Peyer's patch (tissue), 4 donors: ENCODE data around the gene DNM3.

Experiments used
- POLR2A ChIP-seq, 2 donors: fragments of 450-650 bp; IDR thresholded peaks; one replicate each; pipeline ENCODE4 v1.5.1; 2017; ENCODE audit warnings: antibody characterized with exemption in 2 of 2, mild to moderate bottlenecking in 2 of 2, moderate library complexity in 2 of 2
- TF ChIP-seq, protein P1 (sequence below), 6 experiments: fragments of 450-650 bp in 4 of 6; fragments of 200-600 bp in 2 of 6; sonication (generic) in 1 of 6; IDR thresholded peaks; one replicate each; pipeline ENCODE4 v1.5.1; 2017 to 2019; ENCODE audit warnings: antibody characterized with exemption in 6 of 6, mild to moderate bottlenecking in 3 of 6, moderate library complexity in 1 of 6

DNA sequence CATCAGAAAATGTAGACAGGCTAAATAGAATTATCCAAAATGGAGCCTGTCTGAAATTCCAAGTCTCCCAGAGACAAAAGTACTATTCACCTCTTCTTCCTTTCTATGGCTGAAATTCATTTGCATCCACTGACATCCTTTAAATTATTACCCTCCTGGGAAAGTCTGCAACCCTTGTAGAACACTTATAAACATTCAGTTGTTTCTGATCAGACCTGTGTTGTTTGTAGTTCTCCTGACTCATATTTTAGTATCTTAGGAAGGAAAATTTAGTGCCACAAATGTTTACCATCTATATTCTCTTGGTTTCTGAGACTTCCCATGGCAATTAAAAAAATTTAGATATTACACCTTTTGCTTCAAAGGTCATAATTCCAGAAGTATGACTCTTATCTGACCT lies 509.6 kb downstream of the DNM3 start:
- TF ChIP-seq, protein P1, sequence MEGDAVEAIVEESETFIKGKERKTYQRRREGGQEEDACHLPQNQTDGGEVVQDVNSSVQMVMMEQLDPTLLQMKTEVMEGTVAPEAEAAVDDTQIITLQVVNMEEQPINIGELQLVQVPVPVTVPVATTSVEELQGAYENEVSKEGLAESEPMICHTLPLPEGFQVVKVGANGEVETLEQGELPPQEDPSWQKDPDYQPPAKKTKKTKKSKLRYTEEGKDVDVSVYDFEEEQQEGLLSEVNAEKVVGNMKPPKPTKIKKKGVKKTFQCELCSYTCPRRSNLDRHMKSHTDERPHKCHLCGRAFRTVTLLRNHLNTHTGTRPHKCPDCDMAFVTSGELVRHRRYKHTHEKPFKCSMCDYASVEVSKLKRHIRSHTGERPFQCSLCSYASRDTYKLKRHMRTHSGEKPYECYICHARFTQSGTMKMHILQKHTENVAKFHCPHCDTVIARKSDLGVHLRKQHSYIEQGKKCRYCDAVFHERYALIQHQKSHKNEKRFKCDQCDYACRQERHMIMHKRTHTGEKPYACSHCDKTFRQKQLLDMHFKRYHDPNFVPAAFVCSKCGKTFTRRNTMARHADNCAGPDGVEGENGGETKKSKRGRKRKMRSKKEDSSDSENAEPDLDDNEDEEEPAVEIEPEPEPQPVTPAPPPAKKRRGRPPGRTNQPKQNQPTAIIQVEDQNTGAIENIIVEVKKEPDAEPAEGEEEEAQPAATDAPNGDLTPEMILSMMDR (IDR thresholded peaks at IDR 0.05): no peak
- TF ChIP-seq POLR2A (IDR thresholded peaks at IDR 0.05): no peak
